ENCODE results near the gene IGF1R.

The IGF1R gene

GRCh38 chr15:98914626-98915025 is 266.3 kb downstream of the IGF1R start:
- Histone ChIP-seq H3K4me1 (ENCODE audit: control insufficient read depth, insufficient read depth, low read length, unreplicated experiment) (peaks cover 21% of the 10 kb centered on the region), H3K4me3 (ENCODE audit: low read depth, low read length) (peak overlapping the region; percentile 24; the same call in 1 of the 2 replicates), H3K27ac (ENCODE audit: low read depth, low read length) (peak overlapping the region; percentile 95), H3K36me3 (ENCODE audit: insufficient read depth, low read length) (peaks cover 41% of the 10 kb centered on the region), H2AFZ (ENCODE audit: low read length, unreplicated experiment) (no peak overlapping the region), H3K79me2 (ENCODE audit: control insufficient read depth, insufficient read depth, low read length, unreplicated experiment) (peaks cover 2% of the 10 kb centered on the region), H3K27me3 (ENCODE audit: insufficient read depth, low read length) (no peaks in the 10 kb centered on the region)

- Histone ChIP-seq H3K4me3 (ENCODE audit: low read depth, low read length) (no peak overlapping the region), H3K4me1 (ENCODE audit: control insufficient read depth, insufficient read depth, low read length, unreplicated experiment) (peaks cover 21% of the 10 kb centered on the region), H3K27ac (ENCODE audit: low read depth, low read length) (no peak overlapping the region), H3K79me2 (ENCODE audit: control insufficient read depth, insufficient read depth, low read length, unreplicated experiment) (peaks cover 2% of the 10 kb centered on the region), H3K36me3 (ENCODE audit: insufficient read depth, low read length) (peaks cover 41% of the 10 kb centered on the region), H3K27me3 (ENCODE audit: insufficient read depth, low read length) (no peaks in the 10 kb centered on the region), H2AFZ (ENCODE audit: low read length, unreplicated experiment) (no peak overlapping the region)
Measured at GRCh38 chr15:98916826-98917225, 268.5 kb downstream of the IGF1R start.

- no peaks in the 10 kb centered on the region for H3K27me3 ChIP-seq (ENCODE audit: insufficient read depth, low read length)
- H3K36me3 ChIP-seq (ENCODE audit: insufficient read depth, low read length): peaks cover 36% of the 10 kb centered on the region
Measured at GRCh38 chr15:98917417-98917816, 269.1 kb downstream of the IGF1R start.

GRCh38 chr15:98920091-98920880 is 271.9 kb downstream of the IGF1R start:
- Histone ChIP-seq H3K4me3 (ENCODE audit: low read depth, low read length) (no peak overlapping the region), H3K27ac (ENCODE audit: low read depth, low read length) (no peak overlapping the region), H3K27me3 (ENCODE audit: insufficient read depth, low read length) (no peaks in the 10 kb centered on the region), H3K4me1 (ENCODE audit: control insufficient read depth, insufficient read depth, low read length, unreplicated experiment) (peaks cover 3% of the 10 kb centered on the region), H3K79me2 (ENCODE audit: control insufficient read depth, insufficient read depth, low read length, unreplicated experiment) (no peaks in the 10 kb centered on the region), H3K36me3 (ENCODE audit: insufficient read depth, low read length) (peaks cover 33% of the 10 kb centered on the region), H2AFZ (ENCODE audit: low read length, unreplicated experiment) (no peak overlapping the region)

More at GRCh38 chr15:98917417-98917816, 269.1 kb downstream of the IGF1R start:
- Histone ChIP-seq H3K4me3 (ENCODE audit: low read depth, low read length) (no peak overlapping the region), H3K79me2 (ENCODE audit: control insufficient read depth, insufficient read depth, low read length, unreplicated experiment) (peaks cover 2% of the 10 kb centered on the region), H3K4me1 (ENCODE audit: control insufficient read depth, insufficient read depth, low read length, unreplicated experiment) (peaks cover 21% of the 10 kb centered on the region), H3K27ac (ENCODE audit: low read depth, low read length) (no peak overlapping the region), H2AFZ (ENCODE audit: low read length, unreplicated experiment) (no peak overlapping the region)

GRCh38 chr15:98923171-98923570 is 274.8 kb downstream of the IGF1R start:
- H3K27ac ChIP-seq (ENCODE audit: low read depth, low read length): no peak overlapping the region
- no peaks in the 10 kb centered on the region for H3K4me1 ChIP-seq (ENCODE audit: control insufficient read depth, insufficient read depth, low read length, unreplicated experiment)
- H3K36me3 ChIP-seq (ENCODE audit: insufficient read depth, low read length): peaks cover 15% of the 10 kb centered on the region
- no peak overlapping the region for H2AFZ ChIP-seq (ENCODE audit: low read length, unreplicated experiment)
- H3K79me2 ChIP-seq (ENCODE audit: control insufficient read depth, insufficient read depth, low read length, unreplicated experiment): no peaks in the 10 kb centered on the region
- H3K27me3 ChIP-seq (ENCODE audit: insufficient read depth, low read length): no peaks in the 10 kb centered on the region
- no peak overlapping the region for H3K4me3 ChIP-seq (ENCODE audit: low read depth, low read length)

GRCh38 chr15:98923579-98923978 is 275.2 kb downstream of the IGF1R start:
- Histone ChIP-seq H3K27ac (ENCODE audit: low read depth, low read length) (no peak overlapping the region), H2AFZ (ENCODE audit: low read length, unreplicated experiment) (no peak overlapping the region)

GRCh38 chr15:98924401-98925049 is 276.2 kb downstream of the IGF1R start:
- Histone ChIP-seq H2AFZ (ENCODE audit: low read length, unreplicated experiment) (no peak overlapping the region), H3K4me3 (ENCODE audit: low read depth, low read length) (no peak overlapping the region), H3K27ac (ENCODE audit: low read depth, low read length) (no peak overlapping the region), H3K79me2 (ENCODE audit: control insufficient read depth, insufficient read depth, low read length, unreplicated experiment) (no peaks in the 10 kb centered on the region), H3K36me3 (ENCODE audit: insufficient read depth, low read length) (peaks cover 15% of the 10 kb centered on the region), H3K27me3 (ENCODE audit: insufficient read depth, low read length) (no peaks in the 10 kb centered on the region), H3K4me1 (ENCODE audit: control insufficient read depth, insufficient read depth, low read length, unreplicated experiment) (no peaks in the 10 kb centered on the region)

More at GRCh38 chr15:98923579-98923978, 275.2 kb downstream of the IGF1R start:
- H3K4me1 ChIP-seq (ENCODE audit: control insufficient read depth, insufficient read depth, low read length, unreplicated experiment): no peaks in the 10 kb centered on the region
- peaks cover 15% of the 10 kb centered on the region for H3K36me3 ChIP-seq (ENCODE audit: insufficient read depth, low read length)
- no peaks in the 10 kb centered on the region for H3K79me2 ChIP-seq (ENCODE audit: control insufficient read depth, insufficient read depth, low read length, unreplicated experiment)
- H3K27me3 ChIP-seq (ENCODE audit: insufficient read depth, low read length): no peaks in the 10 kb centered on the region
- H3K4me3 ChIP-seq (ENCODE audit: low read depth, low read length): no peak overlapping the region

GRCh38 chr15:98926236-98926635 is 277.9 kb downstream of the IGF1R start:
- H3K36me3 ChIP-seq (ENCODE audit: insufficient read depth, low read length): peaks cover 15% of the 10 kb centered on the region

GRCh38 chr15:98927022-98927421 is 278.7 kb downstream of the IGF1R start:
- H3K27ac ChIP-seq (ENCODE audit: low read depth, low read length): no peak overlapping the region
- no peak overlapping the region for H3K4me3 ChIP-seq (ENCODE audit: low read depth, low read length)
- no peaks in the 10 kb centered on the region for H3K27me3 ChIP-seq (ENCODE audit: insufficient read depth, low read length)
- H2AFZ ChIP-seq (ENCODE audit: low read length, unreplicated experiment): no peak overlapping the region
- H3K4me1 ChIP-seq (ENCODE audit: control insufficient read depth, insufficient read depth, low read length, unreplicated experiment): no peaks in the 10 kb centered on the region
- H3K36me3 ChIP-seq (ENCODE audit: insufficient read depth, low read length): peaks cover 15% of the 10 kb centered on the region
- H3K79me2 ChIP-seq (ENCODE audit: control insufficient read depth, insufficient read depth, low read length, unreplicated experiment): no peaks in the 10 kb centered on the region

More at GRCh38 chr15:98926236-98926635, 277.9 kb downstream of the IGF1R start:
- Histone ChIP-seq H3K79me2 (ENCODE audit: control insufficient read depth, insufficient read depth, low read length, unreplicated experiment) (no peaks in the 10 kb centered on the region), H3K27me3 (ENCODE audit: insufficient read depth, low read length) (no peaks in the 10 kb centered on the region), H3K4me1 (ENCODE audit: control insufficient read depth, insufficient read depth, low read length, unreplicated experiment) (no peaks in the 10 kb centered on the region), H3K27ac (ENCODE audit: low read depth, low read length) (no peak overlapping the region), H2AFZ (ENCODE audit: low read length, unreplicated experiment) (no peak overlapping the region), H3K4me3 (ENCODE audit: low read depth, low read length) (no peak overlapping the region)

- Histone ChIP-seq H3K4me1 (ENCODE audit: control insufficient read depth, insufficient read depth, low read length, unreplicated experiment) (no peaks in the 10 kb centered on the region), H3K4me3 (ENCODE audit: low read depth, low read length) (no peak overlapping the region), H2AFZ (ENCODE audit: low read length, unreplicated experiment) (no peak overlapping the region), H3K27ac (ENCODE audit: low read depth, low read length) (no peak overlapping the region), H3K79me2 (ENCODE audit: control insufficient read depth, insufficient read depth, low read length, unreplicated experiment) (no peaks in the 10 kb centered on the region), H3K36me3 (ENCODE audit: insufficient read depth, low read length) (peaks cover 15% of the 10 kb centered on the region), H3K27me3 (ENCODE audit: insufficient read depth, low read length) (no peaks in the 10 kb centered on the region)
Measured at GRCh38 chr15:98927996-98928395, 279.7 kb downstream of the IGF1R start.

- H3K27me3 ChIP-seq (ENCODE audit: insufficient read depth, low read length): no peaks in the 10 kb centered on the region
- H3K27ac ChIP-seq (ENCODE audit: low read depth, low read length): no peak overlapping the region
- H3K36me3 ChIP-seq (ENCODE audit: insufficient read depth, low read length): peaks cover 7% of the 10 kb centered on the region
- H3K79me2 ChIP-seq (ENCODE audit: control insufficient read depth, insufficient read depth, low read length, unreplicated experiment): no peaks in the 10 kb centered on the region
- H2AFZ ChIP-seq (ENCODE audit: low read length, unreplicated experiment): no peak overlapping the region
- no peaks in the 10 kb centered on the region for H3K4me1 ChIP-seq (ENCODE audit: control insufficient read depth, insufficient read depth, low read length, unreplicated experiment)
- no peak overlapping the region for H3K4me3 ChIP-seq (ENCODE audit: low read depth, low read length)
Measured at GRCh38 chr15:98930576-98930975, 282.2 kb downstream of the IGF1R start.
